ENCODE results near the gene RPLP1. TPM values are rescaled to one million over a fixed set of nuclear protein-coding genes. Genes with fewer than 3 reads are reported as not detected.

RPLP1 gene
- total and polyA plus RNA-seq, 12 donors, result 232 to 1,990 (median 971) TPM

- Histone ChIP-seq H3K4me1 (replicated peaks in 1 of 2) (peaks cover 12 to 26% of the 10 kb centered on the region in 2 donors), H3K27ac (peak overlapping the region; percentile 81 to 97 (median 93)), H3K27me3 (no peaks in the 10 kb centered on the region), H3K36me3 (replicated peaks in 1 of 2) (peaks cover 0 to 24% of the 10 kb centered on the region in 2 donors), H3K4me3 (peak overlapping the region in 2 of 4 donors; percentile 82 to 90), H3K9me3 (replicated peaks in 1 of 3) (no peaks in the 10 kb centered on the region)
- DNase-seq, result peak in 1 of 7 donors; percentile 40
- intact Hi-C loops (cut with DNase I), result no loop called here
- 12 to 20% (median 16%) methylated on average over 15 to 32 of the region's 32 CpGs for WGBS, 4 donors
- TF ChIP-seq CTCF (IDR thresholded peaks at IDR 0.05) (peak in 1 of 6 experiments; percentile 3), POLR2A (IDR thresholded peaks at IDR 0.05) (peak in 1 of 2 donors; percentile 89)
Observed at GRCh38 chr15:69451951-69452691, 497 bp upstream of the RPLP1 start.

- no peak for DNase-seq
- Histone ChIP-seq H3K4me1 (replicated peaks in 1 of 2) (peaks cover 12 to 26% of the 10 kb centered on the region in 2 donors), H3K27ac (peak overlapping the region in 2 of 5 donors; percentile 7 to 20), H3K27me3 (no peaks in the 10 kb centered on the region), H3K9me3 (replicated peaks in 1 of 3) (no peaks in the 10 kb centered on the region), H3K36me3 (replicated peaks in 1 of 2) (peaks cover 0 to 24% of the 10 kb centered on the region in 2 donors), H3K4me3 (peak overlapping the region in 1 of 4 donors; percentile 90)
- intact Hi-C loops (cut with DNase I), result no loop called here
- TF ChIP-seq CTCF (IDR thresholded peaks at IDR 0.05) (no peak), POLR2A (IDR thresholded peaks at IDR 0.05) (no peak)
- 29 to 58% (median 40%) methylated on average over 5 of the region's 5 CpGs for WGBS, 4 donors
Observed at GRCh38 chr15:69454953-69455352, 2.3 kb downstream of the RPLP1 start.

- 89 to 93% (median 90%) methylated on average over 13 of the region's 13 CpGs for WGBS, 4 donors
- no peak overlapping the region for H3K4me3 ChIP-seq
- H3K27me3 ChIP-seq, result no peaks in the 10 kb centered on the region
- peaks cover 0 to 24% of the 10 kb centered on the region in 2 donors for H3K36me3 ChIP-seq (replicated peaks in 1 of 2)
- peaks cover 12 to 26% of the 10 kb centered on the region in 2 donors for H3K4me1 ChIP-seq (replicated peaks in 1 of 2)
- TF ChIP-seq POLR2A (IDR thresholded peaks at IDR 0.05) (no peak), CTCF (IDR thresholded peaks at IDR 0.05) (no peak)
- H3K9me3 ChIP-seq (replicated peaks in 1 of 3), result no peaks in the 10 kb centered on the region
- DNase-seq, result no peak
- intact Hi-C loops (cut with DNase I), result no loop called here
- H3K27ac ChIP-seq, result no peak overlapping the region
Observed at GRCh38 chr15:69456208-69457166, 3.9 kb downstream of the RPLP1 start.
